Subcutaneous abdominal adipose tissue (tissue), 5 donors: ENCODE measurements around the gene CMSS1.

Source experiments
- H3K27ac ChIP-seq: one replicate; pipeline ENCODE4 v1.7.0; 2013; ENCODE audit warnings: low read depth, mild to moderate bottlenecking, inconsistent platforms, low read length, moderate library complexity
- H3K27me3 ChIP-seq, 5 donors: one replicate each; pipeline ENCODE4 v1.7.0; 2013; ENCODE audit warnings: low read length in 5 of 5, inconsistent platforms in 1 of 5; ENCODE audit not compliant: control insufficient read depth in 5 of 5, insufficient read depth in 4 of 5
- H3K36me3 ChIP-seq, 5 donors: one replicate each; pipeline ENCODE4 v1.7.0; 2013; ENCODE audit warnings: low read length in 5 of 5; ENCODE audit not compliant: control insufficient read depth in 5 of 5, insufficient read depth in 5 of 5
- H3K4me1 ChIP-seq, 5 donors: one replicate each; pipeline ENCODE4 v1.7.0; 2013; ENCODE audit warnings: low read length in 5 of 5, mild to moderate bottlenecking in 3 of 5, moderate library complexity in 1 of 5; ENCODE audit not compliant: control insufficient read depth in 5 of 5, insufficient read depth in 5 of 5
- H3K4me3 ChIP-seq, 5 donors: one replicate each; pipeline ENCODE4 v1.7.0; 2013; ENCODE audit warnings: low read length in 5 of 5, low read depth in 1 of 5
- H3K9ac ChIP-seq, 5 donors: one replicate each; pipeline ENCODE4 v1.7.0; 2013; ENCODE audit warnings: low read length in 5 of 5, mild to moderate bottlenecking in 4 of 5, moderate library complexity in 3 of 5
- H3K9me3 ChIP-seq, 5 donors: one replicate each; pipeline ENCODE4 v1.7.0; 2013; ENCODE audit warnings: low read length in 5 of 5; ENCODE audit not compliant: control insufficient read depth in 5 of 5
- donor health status: healthy.
- donor health status: healthy.
- donor health status: healthy.
- donor health status: healthy.
- donor health status: healthy.

CMSS1 gene

GRCh38 chr3:99960123-99960878, 142.6 kb downstream of the CMSS1 start:
- peaks cover 0 to 20% (median 12%) of the 10 kb centered on the region in 5 donors for H3K4me1 ChIP-seq
- H3K4me3 ChIP-seq: peak overlapping the region in 1 of 5 donors; percentile 24
- no peaks in the 10 kb centered on the region for H3K27me3 ChIP-seq
- no peaks in the 10 kb centered on the region for H3K9me3 ChIP-seq
- H3K9ac ChIP-seq: no peak overlapping the region
- H3K27ac ChIP-seq: peak overlapping the region; percentile 6
- no peaks in the 10 kb centered on the region for H3K36me3 ChIP-seq

- Histone ChIP-seq H3K9ac (no peak overlapping the region), H3K4me1 (peaks cover 0 to 15% (median 12%) of the 10 kb centered on the region in 5 donors), H3K27ac (peak overlapping the region; percentile 6), H3K4me3 (peak overlapping the region in 2 of 5 donors; percentile 7 to 24), H3K9me3 (no peaks in the 10 kb centered on the region), H3K36me3 (no peaks in the 10 kb centered on the region), H3K27me3 (no peaks in the 10 kb centered on the region)
Measured at GRCh38 chr3:99960941-99961340, 143.3 kb downstream of the CMSS1 start.

- Histone ChIP-seq H3K27ac (no peak overlapping the region), H3K9ac (no peak overlapping the region), H3K4me1 (peaks cover 0 to 18% (median 15%) of the 10 kb centered on the region in 5 donors), H3K27me3 (no peaks in the 10 kb centered on the region), H3K9me3 (no peaks in the 10 kb centered on the region), H3K36me3 (no peaks in the 10 kb centered on the region), H3K4me3 (no peak overlapping the region)
Measured at GRCh38 chr3:99961756-99962515, 144.3 kb downstream of the CMSS1 start.

- Histone ChIP-seq H3K36me3 (no peaks in the 10 kb centered on the region), H3K4me3 (no peak overlapping the region), H3K9me3 (no peaks in the 10 kb centered on the region), H3K27me3 (no peaks in the 10 kb centered on the region), H3K4me1 (peaks cover 0 to 24% (median 21%) of the 10 kb centered on the region in 5 donors), H3K27ac (no peak overlapping the region), H3K9ac (no peak overlapping the region)
Measured at GRCh38 chr3:99962703-99963102, 145.0 kb downstream of the CMSS1 start.

- no peaks in the 10 kb centered on the region for H3K27me3 ChIP-seq
- H3K9me3 ChIP-seq: no peaks in the 10 kb centered on the region
- peaks cover 0 to 24% (median 21%) of the 10 kb centered on the region in 5 donors for H3K4me1 ChIP-seq
- H3K4me3 ChIP-seq: no peak overlapping the region
- H3K36me3 ChIP-seq: no peaks in the 10 kb centered on the region
- H3K27ac ChIP-seq: no peak overlapping the region
- no peak overlapping the region for H3K9ac ChIP-seq
Measured at GRCh38 chr3:99965077-99965476, 147.4 kb downstream of the CMSS1 start.

- Histone ChIP-seq H3K4me3 (no peak overlapping the region), H3K27me3 (no peaks in the 10 kb centered on the region), H3K27ac (no peak overlapping the region), H3K9ac (no peak overlapping the region), H3K4me1 (peaks cover 0 to 18% (median 16%) of the 10 kb centered on the region in 5 donors), H3K36me3 (no peaks in the 10 kb centered on the region), H3K9me3 (no peaks in the 10 kb centered on the region)
Measured at GRCh38 chr3:99965681-99966408, 148.2 kb downstream of the CMSS1 start.

GRCh38 chr3:99966662-99967416, 149.2 kb downstream of the CMSS1 start:
- Histone ChIP-seq H3K27ac (no peak overlapping the region), H3K4me1 (peaks cover 0 to 12% (median 9%) of the 10 kb centered on the region in 5 donors), H3K27me3 (no peaks in the 10 kb centered on the region), H3K36me3 (no peaks in the 10 kb centered on the region), H3K9ac (peak overlapping the region in 2 of 5 donors; percentile 40 to 42), H3K4me3 (no peak overlapping the region), H3K9me3 (no peaks in the 10 kb centered on the region)

- no peak overlapping the region for H3K4me3 ChIP-seq
- no peaks in the 10 kb centered on the region for H3K36me3 ChIP-seq
- H3K9ac ChIP-seq: no peak overlapping the region
- no peak overlapping the region for H3K27ac ChIP-seq
- H3K4me1 ChIP-seq: peaks cover 0 to 10% (median 9%) of the 10 kb centered on the region in 5 donors
- H3K27me3 ChIP-seq: no peaks in the 10 kb centered on the region
- H3K9me3 ChIP-seq: no peaks in the 10 kb centered on the region
Measured at GRCh38 chr3:99967796-99968195, 150.1 kb downstream of the CMSS1 start.

- H3K4me1 ChIP-seq: peaks cover 0 to 10% (median 9%) of the 10 kb centered on the region in 5 donors
- no peaks in the 10 kb centered on the region for H3K27me3 ChIP-seq
- no peaks in the 10 kb centered on the region for H3K9me3 ChIP-seq
- H3K36me3 ChIP-seq: no peaks in the 10 kb centered on the region
- H3K4me3 ChIP-seq: no peak overlapping the region
- H3K27ac ChIP-seq: no peak overlapping the region
- no peak overlapping the region for H3K9ac ChIP-seq
Measured at GRCh38 chr3:99969136-99969535, 151.5 kb downstream of the CMSS1 start.
